HG03064 (cell line): Measurements from ENCODE around the gene ATP9B.
"Not testable (repeated sequence)": the region's sequence is repeated elsewhere in the genome, so short reads cannot be mapped to it uniquely, and the experiment has no call there.

Source experiments
- ATAC-seq: cut with Tn5 transposase; IDR thresholded peaks from one replicate; pipeline ENCODE4 v1.9.1; 2021; ENCODE audit warnings: low read depth; ENCODE audit not compliant: unreplicated experiment

Gene ATP9B

GRCh38 chr18:79375441-79376154 is 306.4 kb downstream of the ATP9B start:
- no peak for ATAC-seq

- ATAC-seq = not testable (repeated sequence)
Observed at GRCh38 chr18:79376661-79377060, 307.5 kb downstream of the ATP9B start.

GRCh38 chr18:79377187-79377891 is 308.1 kb downstream of the ATP9B start:
- no peak for ATAC-seq

DNA sequence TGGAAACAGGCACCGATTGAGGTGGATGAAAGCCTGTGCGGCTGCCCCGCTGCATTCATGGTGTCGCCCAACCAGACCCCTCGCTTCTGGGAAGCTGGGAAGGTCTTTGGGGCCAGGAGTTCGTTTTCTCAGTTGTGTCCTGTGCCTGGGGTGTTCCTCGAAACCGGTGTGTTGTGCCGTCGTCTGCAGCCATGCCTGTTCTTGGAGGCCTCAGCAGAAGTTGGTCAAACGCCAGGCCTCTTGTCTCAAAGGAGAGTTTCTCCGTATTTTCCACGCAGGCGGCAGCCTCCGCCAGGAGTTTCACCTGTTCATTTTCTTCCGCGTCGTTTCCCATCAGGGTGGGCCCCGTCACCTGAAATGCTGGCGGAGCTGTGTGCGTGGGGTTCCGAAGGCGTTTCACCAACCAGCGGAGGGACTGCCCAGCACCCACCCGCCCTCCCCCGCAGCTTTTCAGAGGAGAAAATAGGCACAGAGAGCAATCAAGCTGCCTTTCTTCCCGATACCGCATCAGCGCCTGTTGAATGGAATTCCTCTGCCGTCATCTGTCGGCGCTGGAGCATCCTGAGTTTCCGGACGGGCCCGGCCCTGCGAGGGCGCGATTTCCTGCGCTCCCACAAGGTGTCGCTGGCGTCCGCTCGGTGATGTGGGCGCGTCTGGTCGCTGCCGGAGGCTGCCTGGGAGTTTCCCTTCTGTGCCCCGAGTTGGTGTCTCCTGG is 309.5 kb downstream of the ATP9B start:
- no peak for ATAC-seq

DNA sequence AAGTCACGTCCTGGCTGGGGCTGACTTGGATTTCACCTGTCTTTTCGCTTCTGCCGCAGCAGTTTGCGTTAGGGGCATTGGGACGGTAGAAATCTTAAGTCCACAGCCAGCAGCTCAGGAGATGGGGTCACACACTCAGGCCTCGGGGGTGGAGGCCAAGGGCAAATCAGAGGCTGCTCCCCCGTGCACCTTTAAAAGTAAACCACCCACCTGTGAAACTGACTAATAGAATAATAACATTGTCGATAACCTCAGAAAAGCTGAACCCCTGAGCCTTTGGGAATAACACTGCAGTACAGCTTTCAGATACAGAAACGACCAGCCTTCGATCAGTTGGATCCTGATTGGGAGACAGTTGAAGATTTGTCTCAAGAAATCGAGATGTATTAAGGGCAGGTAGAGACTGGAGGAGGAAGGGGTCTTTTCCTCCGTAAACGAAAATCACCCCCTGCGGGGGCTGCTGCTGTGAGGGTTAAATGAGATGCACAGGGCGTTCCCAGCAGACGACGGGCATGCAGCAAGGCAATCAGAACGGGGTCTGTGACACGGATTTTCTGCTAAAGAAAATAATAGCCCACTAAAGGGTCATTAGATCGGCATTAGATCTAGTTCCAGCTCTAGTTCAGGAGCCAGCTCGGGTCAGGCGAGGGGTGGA is 310.2 kb downstream of the ATP9B start:
- ATAC-seq = no peak

GRCh38 chr18:79379931-79380815 is 311.0 kb downstream of the ATP9B start:
- ATAC-seq = no peak

- no peak for ATAC-seq
Observed at GRCh38 chr18:79380816-79381806, 311.9 kb downstream of the ATP9B start.

- no peak for ATAC-seq
Observed at GRCh38 chr18:79381811-79382311, 312.7 kb downstream of the ATP9B start.

- no peak for ATAC-seq
Observed at GRCh38 chr18:79382681-79383387, 313.6 kb downstream of the ATP9B start.

DNA sequence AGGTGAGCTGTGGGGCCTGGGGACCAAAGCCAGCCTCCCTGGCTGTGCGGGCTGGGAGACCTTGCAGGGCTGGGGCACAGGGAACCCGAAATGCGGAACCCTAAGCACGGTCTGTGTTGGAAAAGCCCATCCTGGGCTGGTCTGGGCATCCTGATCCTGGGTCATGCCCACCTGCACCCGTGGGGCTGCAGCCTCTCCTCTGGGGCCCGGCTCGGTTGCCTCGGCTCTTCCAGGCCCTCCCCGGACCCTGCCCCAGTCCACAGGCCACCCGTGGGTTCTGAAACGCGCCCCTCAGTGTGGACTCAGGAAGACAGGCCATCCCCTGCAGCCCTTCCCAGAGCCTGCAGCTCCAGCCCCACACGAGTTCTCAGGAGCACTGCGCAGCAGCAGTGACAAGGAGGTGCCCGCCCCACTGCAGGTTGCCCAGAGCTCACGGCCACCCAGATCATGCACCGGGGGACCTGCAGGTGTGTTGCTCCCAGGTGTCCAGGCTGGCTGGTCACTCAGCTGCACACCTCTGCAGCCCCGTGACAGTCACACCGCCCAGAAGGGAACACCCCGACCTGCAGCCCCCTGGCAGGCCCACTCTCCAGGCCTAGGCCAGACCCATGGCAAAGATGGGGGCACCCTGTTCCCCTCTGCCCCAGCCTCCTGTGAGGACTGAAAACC is 314.3 kb downstream of the ATP9B start:
- ATAC-seq = no peak

DNA sequence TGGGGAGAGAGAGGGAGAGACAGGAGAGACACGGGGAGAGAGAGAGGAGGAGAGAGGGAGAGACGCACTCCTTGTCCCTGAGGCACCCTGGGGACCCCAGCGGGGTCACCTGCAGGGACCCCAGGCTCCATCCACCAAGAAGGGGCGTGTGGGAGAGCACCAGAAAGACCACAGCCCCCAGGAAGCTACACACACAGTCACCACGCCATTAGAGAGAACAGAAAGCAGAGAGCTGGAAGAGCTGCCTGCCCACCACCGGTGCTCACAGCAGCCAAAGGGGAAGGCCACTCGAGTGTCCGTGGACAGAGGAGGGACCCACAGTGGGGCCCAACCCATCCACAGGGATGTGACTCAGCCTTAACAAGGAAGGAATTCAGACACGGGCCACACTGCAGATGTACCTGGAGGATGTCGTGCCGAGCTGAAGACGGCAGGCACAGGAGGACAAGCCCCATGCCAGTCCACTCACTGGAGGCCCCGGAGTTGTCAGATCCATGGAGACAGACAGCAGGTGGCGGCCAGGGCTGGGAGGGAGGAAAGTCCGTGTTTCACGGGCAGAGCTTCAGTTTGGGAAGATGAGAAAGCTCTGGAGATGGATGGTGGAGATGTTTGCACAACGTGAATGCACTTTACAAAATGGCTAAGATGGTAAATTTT is 315.1 kb downstream of the ATP9B start:
- no peak for ATAC-seq

DNA sequence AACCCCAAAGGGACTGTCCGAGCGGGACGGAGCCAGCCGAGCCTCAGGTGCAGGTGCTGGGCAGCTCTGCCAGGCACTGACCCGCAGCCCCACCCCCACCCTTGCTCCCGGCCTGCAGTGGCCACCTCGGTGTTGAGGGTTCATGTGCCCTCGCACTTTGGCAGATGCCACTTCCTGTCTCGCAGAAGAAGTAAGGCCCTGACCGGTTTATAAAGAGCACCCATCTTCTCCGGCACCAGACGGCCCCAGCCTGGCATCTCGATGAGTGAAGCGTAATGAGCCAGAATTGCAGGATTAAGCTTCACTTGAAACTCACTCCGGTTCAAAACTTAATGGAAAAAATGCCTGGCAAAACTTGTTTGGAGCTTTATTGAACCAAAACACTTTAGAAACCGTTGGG is 315.6 kb downstream of the ATP9B start:
- no peak for ATAC-seq

GRCh38 chr18:79385326-79385707 is 316.1 kb downstream of the ATP9B start:
- ATAC-seq = no peak

- ATAC-seq = no peak
Observed at GRCh38 chr18:79385708-79386341, 316.6 kb downstream of the ATP9B start.

GRCh38 chr18:79386547-79386946 is 317.4 kb downstream of the ATP9B start:
- ATAC-seq = no peak

GRCh38 chr18:79387214-79387613 is 318.0 kb downstream of the ATP9B start:
- no peak for ATAC-seq

- ATAC-seq = no peak
Observed at GRCh38 chr18:79387615-79388014, 318.4 kb downstream of the ATP9B start.
